ENCODE results near the gene MRPL55. TPM values are rescaled to one million over a fixed set of nuclear protein-coding genes. Genes with fewer than 3 reads are reported as not detected.

The MRPL55 gene
- total RNA-seq, 2 donors from 2014 or later = 120 to 136 TPM

DNA sequence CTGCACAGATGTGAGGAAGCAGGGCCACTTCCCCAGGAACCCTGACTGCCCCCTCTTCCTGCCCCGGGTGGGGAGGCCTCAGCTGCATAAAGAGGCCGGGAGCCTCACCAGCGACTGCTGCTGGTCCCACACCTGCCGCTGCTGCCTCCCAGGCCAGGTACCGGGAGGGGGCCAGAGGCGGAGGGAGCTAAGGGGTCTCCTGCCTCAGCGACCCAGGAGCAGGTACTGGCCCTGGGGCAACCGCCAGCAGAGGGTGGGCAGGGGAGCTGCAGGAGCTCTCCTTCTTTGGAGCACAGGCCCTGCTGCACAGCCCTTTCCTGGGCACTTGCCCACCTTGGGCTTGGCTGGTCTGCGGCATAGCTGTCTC is 47.4 kb upstream of the MRPL55 start:
- H3K9me3 ChIP-seq = no peaks in the 10 kb centered on the region
- intact Hi-C loops (cut with DNase I) = no loop called here
- no peaks in the 10 kb centered on the region for H3K4me1 ChIP-seq (replicated peaks)
- no peak overlapping the region for H3K27ac ChIP-seq
- DNase-seq (ENCODE audit: low spot score) = no peak
- 76% methylated on average over 6 of the region's 9 CpGs for WGBS
- no peaks in the 10 kb centered on the region for H3K36me3 ChIP-seq
- no peaks in the 10 kb centered on the region for H3K27me3 ChIP-seq (replicated peaks; ENCODE audit: insufficient read depth)
- H3K4me3 ChIP-seq = no peak overlapping the region
- TF ChIP-seq POLR2A (IDR thresholded peaks at IDR 0.05) (no peak), CTCF (IDR thresholded peaks at IDR 0.05) (no peak), POLR2AphosphoS5 (IDR thresholded peaks at IDR 0.05) (no peak)

DNA sequence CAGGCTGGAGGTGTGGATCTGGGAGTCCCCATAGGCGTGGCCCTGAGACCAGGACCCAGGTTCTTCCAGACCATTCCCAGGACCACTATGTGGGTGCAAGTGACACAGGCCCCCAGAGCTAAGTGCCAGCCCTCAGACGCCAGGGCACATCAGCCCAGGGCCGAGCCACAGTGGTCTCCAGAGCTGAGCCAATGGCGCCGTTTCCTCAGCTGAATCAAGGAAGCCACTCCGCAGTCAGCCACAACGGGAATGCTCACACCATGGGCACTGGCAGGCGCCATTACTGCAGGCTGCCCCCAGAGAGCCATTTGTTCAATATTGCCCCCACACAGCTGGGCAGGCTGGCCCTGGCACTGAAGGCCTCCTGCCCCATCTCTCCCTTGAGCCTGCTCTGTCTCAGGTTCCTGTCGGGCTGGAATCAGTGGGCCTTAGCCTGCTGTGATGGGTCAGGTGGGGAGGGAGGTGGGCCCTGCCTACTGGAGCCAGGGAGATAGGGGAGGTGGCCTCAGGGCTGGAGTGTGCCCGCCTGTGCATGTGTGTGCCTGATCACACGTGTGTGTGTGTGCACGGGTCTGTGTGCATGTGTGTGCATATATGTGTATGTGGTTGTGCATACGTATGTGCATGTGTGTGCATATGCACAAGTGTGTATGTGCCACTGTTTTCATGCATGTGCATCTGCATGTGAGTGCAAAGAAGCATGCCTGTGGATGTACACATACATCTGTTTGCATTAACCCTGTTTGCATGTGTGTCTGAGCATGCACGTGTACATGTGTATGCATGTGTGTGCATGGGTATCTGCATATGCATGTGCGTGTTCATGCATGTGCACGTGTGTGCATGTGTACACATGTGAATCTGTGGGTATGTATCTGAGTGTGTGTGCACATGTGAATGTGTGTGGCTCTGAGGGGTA is 46.8 kb upstream of the MRPL55 start:
- Histone ChIP-seq H3K9me3 (no peaks in the 10 kb centered on the region), H3K36me3 (no peaks in the 10 kb centered on the region), H3K4me1 (replicated peaks) (no peaks in the 10 kb centered on the region), H3K4me3 (no peak overlapping the region), H3K27me3 (replicated peaks; ENCODE audit: insufficient read depth) (no peaks in the 10 kb centered on the region), H3K27ac (no peak overlapping the region)
- 85% methylated on average over 14 of the region's 16 CpGs for WGBS
- DNase-seq (ENCODE audit: low spot score) = no peak
- no peak for TF ChIP-seq CTCF (IDR thresholded peaks at IDR 0.05)
- TF ChIP-seq POLR2AphosphoS5 (IDR thresholded peaks at IDR 0.05) = no peak
- intact Hi-C loops (cut with DNase I) = no loop called here

- H3K27ac ChIP-seq = no peak overlapping the region
- no peaks in the 10 kb centered on the region for H3K9me3 ChIP-seq
- intact Hi-C loops (cut with DNase I) = no loop called here
- WGBS = 77% methylated on average over 20 of the region's 20 CpGs
- no peak for TF ChIP-seq POLR2AphosphoS5 (IDR thresholded peaks at IDR 0.05)
- no peak for TF ChIP-seq POLR2A (IDR thresholded peaks at IDR 0.05)
- no peak for TF ChIP-seq CTCF (IDR thresholded peaks at IDR 0.05)
- no peaks in the 10 kb centered on the region for H3K4me1 ChIP-seq (replicated peaks)
- no peak for DNase-seq (ENCODE audit: low spot score)
- H3K4me3 ChIP-seq = no peak overlapping the region
- no peaks in the 10 kb centered on the region for H3K27me3 ChIP-seq (replicated peaks; ENCODE audit: insufficient read depth)
- H3K36me3 ChIP-seq = no peaks in the 10 kb centered on the region
Observed at GRCh38 chr1:228154670-228155571, 45.8 kb upstream of the MRPL55 start.

- Histone ChIP-seq H3K36me3 (no peaks in the 10 kb centered on the region), H3K9me3 (no peaks in the 10 kb centered on the region), H3K4me3 (no peak overlapping the region), H3K27me3 (replicated peaks; ENCODE audit: insufficient read depth) (no peaks in the 10 kb centered on the region), H3K27ac (no peak overlapping the region), H3K4me1 (replicated peaks) (no peaks in the 10 kb centered on the region)
- DNase-seq (ENCODE audit: low spot score) = no peak
- WGBS = 96% methylated on average over 11 of the region's 11 CpGs
- TF ChIP-seq CTCF (IDR thresholded peaks at IDR 0.05) = no peak
- TF ChIP-seq POLR2AphosphoS5 (IDR thresholded peaks at IDR 0.05) = no peak
- TF ChIP-seq POLR2A (IDR thresholded peaks at IDR 0.05) = no peak
- intact Hi-C loops (cut with DNase I) = no loop called here
Observed at GRCh38 chr1:228154021-228154669, 45.0 kb upstream of the MRPL55 start.

Data from prostate gland (tissue), 2 donors.